Tibial artery (tissue), 4 donors: ENCODE data around the gene WDR7.

Source experiments
- DNase-seq, 2 donors: peaks; one replicate each; pipeline ENCODE4 v3.0.0-alpha.2; 2019
- H3K27ac ChIP-seq, 2 donors: fragments of 200-600 bp; sonication (generic) in 1 of 2; 1 replicate in 1 of 2; 2 replicates in 1 of 2; pipeline ENCODE4 v1.5.1; 2018 to 2019; ENCODE audit warnings: mild to moderate bottlenecking in 1 of 2
- H3K27me3 ChIP-seq, 2 donors: fragments of 200-600 bp; sonication (generic) in 1 of 2; one replicate each; pipeline versions ENCODE4 v1.5.1 to v1.6.0; 2016 to 2019
- H3K36me3 ChIP-seq, 3 donors: fragments of 200-600 bp; sonication (generic) in 2 of 3; one replicate each; pipeline ENCODE4 v1.5.1; 2016 to 2019; ENCODE audit warnings: mild to moderate bottlenecking in 2 of 3
- H3K4me1 ChIP-seq, 4 donors: fragments of 200-600 bp; sonication (generic) in 2 of 4; 1 replicate in 3 of 4; 2 replicates in 1 of 4; pipeline ENCODE4 v1.5.1; 2016 to 2019
- H3K4me3 ChIP-seq, 2 donors: fragments of 200-600 bp; sonication (generic) in 1 of 2; 1 replicate in 1 of 2; 2 replicates in 1 of 2; pipeline ENCODE4 v1.5.1; 2018 to 2019; ENCODE audit warnings: mild to moderate bottlenecking in 2 of 2
- H3K9me3 ChIP-seq, 3 donors: fragments of 200-600 bp; sonication (generic) in 1 of 3; one replicate each; pipeline ENCODE4 v1.5.1; 2016 to 2019
- CTCF ChIP-seq, 2 experiments: fragments of 200-600 bp in 1 of 2; fragments of 450-650 bp in 1 of 2; IDR thresholded peaks; one replicate each; pipeline ENCODE4 v1.5.1; 2017 to 2019; ENCODE audit warnings: antibody characterized with exemption in 2 of 2, mild to moderate bottlenecking in 1 of 2, moderate library complexity in 1 of 2
- intact Hi-C: fragments of 100-400 bp; cut with DNase I; formaldehyde crosslinking; loops from one replicate; pipeline ENCODE4 v1.15.0; 2023; ENCODE audit warnings: low total_unique reads

Gene WDR7

DNA sequence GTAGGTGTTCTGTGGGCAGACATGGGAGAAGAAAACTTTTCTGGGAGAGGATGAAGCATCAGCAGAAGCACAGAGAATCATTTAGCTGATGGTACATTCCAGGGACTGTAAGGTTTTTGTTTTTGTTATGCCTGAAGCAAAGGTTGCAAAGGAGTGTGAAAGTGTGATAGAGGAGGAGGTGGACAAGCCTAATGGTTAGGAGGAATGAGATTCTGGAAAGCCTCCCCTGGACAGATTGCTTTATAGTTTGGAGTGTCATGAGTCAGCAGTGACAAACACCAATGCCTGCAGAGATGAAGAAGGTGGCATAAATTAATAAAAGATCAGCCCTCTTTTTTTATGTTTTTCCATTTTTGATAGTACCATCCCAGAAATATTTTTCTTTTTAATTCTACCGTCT lies 324.1 kb downstream of the WDR7 start:
- no peak for DNase-seq
- Histone ChIP-seq H3K4me3 (no peak overlapping the region), H3K27ac (no peak overlapping the region), H3K36me3 (no peaks in the 10 kb centered on the region), H3K9me3 (no peaks in the 10 kb centered on the region), H3K4me1 (no peaks in the 10 kb centered on the region), H3K27me3 (no peaks in the 10 kb centered on the region)
- intact Hi-C loops = no loop called here
- no peak for TF ChIP-seq CTCF (IDR thresholded peaks at IDR 0.05)

- H3K27me3 ChIP-seq = no peaks in the 10 kb centered on the region
- no peak for TF ChIP-seq CTCF (IDR thresholded peaks at IDR 0.05)
- H3K36me3 ChIP-seq = no peaks in the 10 kb centered on the region
- no peaks in the 10 kb centered on the region for H3K9me3 ChIP-seq
- no peak overlapping the region for H3K4me3 ChIP-seq
- no peak overlapping the region for H3K27ac ChIP-seq
- DNase-seq = no peak
- H3K4me1 ChIP-seq = no peaks in the 10 kb centered on the region
- intact Hi-C loops = no loop called here
Observed at GRCh38 chr18:56977309-56977708, 326.1 kb downstream of the WDR7 start.

- Histone ChIP-seq H3K36me3 (no peaks in the 10 kb centered on the region), H3K27ac (no peak overlapping the region), H3K4me1 (no peaks in the 10 kb centered on the region), H3K4me3 (no peak overlapping the region), H3K27me3 (no peaks in the 10 kb centered on the region), H3K9me3 (no peaks in the 10 kb centered on the region)
- intact Hi-C loops = no loop called here
- no peak for DNase-seq
- TF ChIP-seq CTCF (IDR thresholded peaks at IDR 0.05) = no peak
Observed at GRCh38 chr18:56977771-56978170, 326.6 kb downstream of the WDR7 start.

- no peaks in the 10 kb centered on the region for H3K4me1 ChIP-seq
- H3K36me3 ChIP-seq = no peaks in the 10 kb centered on the region
- H3K4me3 ChIP-seq = no peak overlapping the region
- intact Hi-C loops = no loop called here
- H3K27ac ChIP-seq = no peak overlapping the region
- TF ChIP-seq CTCF (IDR thresholded peaks at IDR 0.05) = no peak
- DNase-seq = no peak
- H3K9me3 ChIP-seq = no peaks in the 10 kb centered on the region
- no peaks in the 10 kb centered on the region for H3K27me3 ChIP-seq
Observed at GRCh38 chr18:56980151-56980550, 329.0 kb downstream of the WDR7 start.

DNA sequence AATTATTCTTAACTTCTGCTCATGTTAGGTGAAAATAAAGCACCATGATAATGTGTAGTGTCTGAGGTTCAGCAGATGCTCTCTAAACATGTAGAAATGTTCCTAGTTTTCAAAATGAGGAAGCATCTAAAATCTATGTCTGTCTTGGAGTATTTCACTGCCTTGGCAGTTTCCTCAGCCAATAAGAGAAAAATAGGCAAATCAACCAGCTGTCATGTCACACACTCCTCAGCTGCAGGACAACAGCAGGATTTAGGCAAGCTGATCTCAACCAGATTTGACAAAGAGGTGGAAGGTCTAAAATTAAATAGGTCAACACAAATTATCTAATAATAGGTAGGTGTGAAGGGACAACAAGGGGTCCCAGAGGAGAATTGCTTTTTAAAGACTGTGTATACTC lies 331.6 kb downstream of the WDR7 start:
- Histone ChIP-seq H3K9me3 (no peaks in the 10 kb centered on the region), H3K4me3 (no peak overlapping the region), H3K4me1 (no peaks in the 10 kb centered on the region), H3K27me3 (no peaks in the 10 kb centered on the region), H3K27ac (no peak overlapping the region), H3K36me3 (no peaks in the 10 kb centered on the region)
- TF ChIP-seq CTCF (IDR thresholded peaks at IDR 0.05) = no peak
- intact Hi-C loops = no loop called here
- DNase-seq = no peak

GRCh38 chr18:56983275-56983992 lies 332.3 kb downstream of the WDR7 start:
- Histone ChIP-seq H3K27me3 (no peaks in the 10 kb centered on the region), H3K9me3 (no peaks in the 10 kb centered on the region), H3K36me3 (no peaks in the 10 kb centered on the region), H3K4me1 (no peaks in the 10 kb centered on the region), H3K27ac (no peak overlapping the region), H3K4me3 (no peak overlapping the region)
- no peak for TF ChIP-seq CTCF (IDR thresholded peaks at IDR 0.05)
- DNase-seq = no peak
- intact Hi-C loops = no loop called here
